Right lobe of liver (tissue), 4 donors: ENCODE data around the gene DCDC2C.

Experiments
- POLR2A ChIP-seq: fragments of 450-650 bp; IDR thresholded peaks from one replicate; pipeline ENCODE4 v1.6.1; 2017; ENCODE audit warnings: antibody characterized with exemption, mild to moderate bottlenecking
- TF ChIP-seq, protein P1 (sequence below), 4 donors: fragments of 200-600 bp in 3 of 4; fragments of 450-650 bp in 1 of 4; IDR thresholded peaks; one replicate each; pipeline versions ENCODE4 v1.5.1 to v1.8.0; 2016 to 2022; ENCODE audit warnings: antibody characterized with exemption in 4 of 4, mild to moderate bottlenecking in 2 of 4
- donor health status: DM: no; HTN: no; CAD: no.
- donor health status: DM: no; HTN: no; CAD: no.
- donor health status: DM: no; HTN: yes; CAD: no.

DNA sequence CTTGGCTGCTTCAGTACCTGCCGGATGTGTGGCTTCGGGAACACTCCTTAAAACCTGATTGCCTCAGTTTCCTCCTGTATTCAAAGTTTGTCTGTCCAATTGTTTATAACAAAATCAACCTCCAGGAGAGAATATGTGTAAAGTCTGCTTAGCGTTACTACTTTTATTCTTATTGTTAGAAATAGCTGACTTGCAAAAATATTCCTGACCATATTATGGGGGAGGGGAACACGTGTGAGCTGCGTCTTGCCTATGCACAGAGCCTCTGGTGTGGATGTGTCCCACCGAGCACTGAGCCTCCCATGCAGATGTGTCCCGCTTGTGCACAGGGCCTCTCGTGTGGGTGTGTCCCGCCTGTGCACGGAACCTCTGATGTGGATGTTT is 82.5 kb downstream of the DCDC2C start:
- TF ChIP-seq, protein P1, sequence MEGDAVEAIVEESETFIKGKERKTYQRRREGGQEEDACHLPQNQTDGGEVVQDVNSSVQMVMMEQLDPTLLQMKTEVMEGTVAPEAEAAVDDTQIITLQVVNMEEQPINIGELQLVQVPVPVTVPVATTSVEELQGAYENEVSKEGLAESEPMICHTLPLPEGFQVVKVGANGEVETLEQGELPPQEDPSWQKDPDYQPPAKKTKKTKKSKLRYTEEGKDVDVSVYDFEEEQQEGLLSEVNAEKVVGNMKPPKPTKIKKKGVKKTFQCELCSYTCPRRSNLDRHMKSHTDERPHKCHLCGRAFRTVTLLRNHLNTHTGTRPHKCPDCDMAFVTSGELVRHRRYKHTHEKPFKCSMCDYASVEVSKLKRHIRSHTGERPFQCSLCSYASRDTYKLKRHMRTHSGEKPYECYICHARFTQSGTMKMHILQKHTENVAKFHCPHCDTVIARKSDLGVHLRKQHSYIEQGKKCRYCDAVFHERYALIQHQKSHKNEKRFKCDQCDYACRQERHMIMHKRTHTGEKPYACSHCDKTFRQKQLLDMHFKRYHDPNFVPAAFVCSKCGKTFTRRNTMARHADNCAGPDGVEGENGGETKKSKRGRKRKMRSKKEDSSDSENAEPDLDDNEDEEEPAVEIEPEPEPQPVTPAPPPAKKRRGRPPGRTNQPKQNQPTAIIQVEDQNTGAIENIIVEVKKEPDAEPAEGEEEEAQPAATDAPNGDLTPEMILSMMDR (IDR thresholded peaks at IDR 0.05) = no peak
- TF ChIP-seq POLR2A = no peak
